ENCODE measurements around the gene ASAP2. TPM values are rescaled to one million over a fixed set of nuclear protein-coding genes. Genes with fewer than 3 reads are reported as not detected.

Gene ASAP2
- total RNA-seq, 1 experiment from 2014 or later = 60.3 TPM

- Histone ChIP-seq H3K9me3 (ENCODE audit: insufficient read depth, low read depth) (no peaks in the 10 kb centered on the region), H3K27ac (no peak overlapping the region), H3K4me2 (no peak overlapping the region), H3K4me3 (no peak overlapping the region), H3K27me3 (ENCODE audit: insufficient read depth, low read depth) (no peaks in the 10 kb centered on the region), H2AFZ (no peak overlapping the region), H4K20me1 (ENCODE audit: insufficient read depth) (0 out of 2 replicates have a peak, but pooled peaks cover 3% of the 10 kb centered on the region), H3K9me2 (ENCODE audit: insufficient read depth) (no peaks in the 10 kb centered on the region), H3K79me2 (ENCODE audit: low read depth) (no peaks in the 10 kb centered on the region), H3K36me3 (ENCODE audit: low read depth) (peaks cover 59% of the 10 kb centered on the region), H3F3A (ENCODE audit: insufficient read depth, low read depth) (peaks cover 20% of the 10 kb centered on the region), H3K4me1 (replicated peaks; ENCODE audit: insufficient read depth) (no peaks in the 10 kb centered on the region)
- no TSS peak for BruUV-seq (replicated peaks)
- TF ChIP-seq EZH2 (IDR thresholded peaks at IDR 0.05; ENCODE audit: low read depth) (no peak), CTCF (conservative IDR thresholded peaks at IDR 0.05) (no peak)
- ChIA-PET CTCF (no interaction called here), POLR2A (ENCODE audit: unreplicated experiment) (no interaction called here)
- no peak for DNase-seq
- intact Hi-C loops (cut with micrococcal nuclease; ENCODE audit: unreplicated experiment) = no loop called here
Measured at GRCh38 chr2:9360110-9360509, 153.5 kb downstream of the ASAP2 start.

GRCh38 chr2:9360701-9361100 lies 154.1 kb downstream of the ASAP2 start:
- Histone ChIP-seq H3F3A (ENCODE audit: insufficient read depth, low read depth) (peaks cover 26% of the 10 kb centered on the region), H3K9me2 (ENCODE audit: insufficient read depth) (no peaks in the 10 kb centered on the region), H3K79me2 (ENCODE audit: low read depth) (no peaks in the 10 kb centered on the region), H3K27ac (no peak overlapping the region), H3K4me2 (no peak overlapping the region), H2AFZ (no peak overlapping the region), H3K4me3 (no peak overlapping the region), H4K20me1 (ENCODE audit: insufficient read depth) (0 out of 2 replicates have a peak, but pooled peaks cover 3% of the 10 kb centered on the region), H3K9me3 (ENCODE audit: insufficient read depth, low read depth) (no peaks in the 10 kb centered on the region), H3K4me1 (replicated peaks; ENCODE audit: insufficient read depth) (no peaks in the 10 kb centered on the region), H3K36me3 (ENCODE audit: low read depth) (peaks cover 62% of the 10 kb centered on the region), H3K27me3 (ENCODE audit: insufficient read depth, low read depth) (no peaks in the 10 kb centered on the region)
- TF ChIP-seq CTCF (conservative IDR thresholded peaks at IDR 0.05) = no peak
- no peak for TF ChIP-seq EZH2 (IDR thresholded peaks at IDR 0.05; ENCODE audit: low read depth)
- ChIA-PET CTCF (no interaction called here), POLR2A (ENCODE audit: unreplicated experiment) (no interaction called here)
- no peak for DNase-seq
- BruUV-seq (replicated peaks) = no TSS peak
- intact Hi-C loops (cut with micrococcal nuclease; ENCODE audit: unreplicated experiment) = no loop called here

GRCh38 chr2:9364373-9364772 lies 157.8 kb downstream of the ASAP2 start:
- BruUV-seq (replicated peaks) = no TSS peak
- POLR2A ChIA-PET (ENCODE audit: unreplicated experiment) = no interaction called here

More at GRCh38 chr2:9364373-9364772, 157.8 kb downstream of the ASAP2 start:
- CTCF ChIA-PET = interaction anchor here (0.6 kb wide), 3 partner anchors 71 to 232 kb away, joined by 3 to 5 read pairs (median 4); no protein-coding TSS in a partner anchor
- no peak for DNase-seq
- no peak overlapping the region for H2AFZ ChIP-seq
- intact Hi-C loops (cut with micrococcal nuclease; ENCODE audit: unreplicated experiment) = no loop called here
- no peaks in the 10 kb centered on the region for H3K27me3 ChIP-seq (ENCODE audit: insufficient read depth, low read depth)
- no peaks in the 10 kb centered on the region for H3K9me2 ChIP-seq (ENCODE audit: insufficient read depth)
- H4K20me1 ChIP-seq (ENCODE audit: insufficient read depth) = 0 out of 2 replicates have a peak, but pooled peaks cover 3% of the 10 kb centered on the region
- TF ChIP-seq CTCF (conservative IDR thresholded peaks at IDR 0.05) = no peak
- TF ChIP-seq EZH2 (IDR thresholded peaks at IDR 0.05; ENCODE audit: low read depth) = no peak
- no peaks in the 10 kb centered on the region for H3K4me1 ChIP-seq (replicated peaks; ENCODE audit: insufficient read depth)
- no peak overlapping the region for H3K4me2 ChIP-seq
- no peaks in the 10 kb centered on the region for H3K79me2 ChIP-seq (ENCODE audit: low read depth)
- H3K27ac ChIP-seq = no peak overlapping the region
- no peak overlapping the region for H3K4me3 ChIP-seq
- no peaks in the 10 kb centered on the region for H3K9me3 ChIP-seq (ENCODE audit: insufficient read depth, low read depth)
- peaks cover 29% of the 10 kb centered on the region; the same call in 1 of the 2 replicates for H3F3A ChIP-seq (ENCODE audit: insufficient read depth, low read depth)
- peaks cover 51% of the 10 kb centered on the region for H3K36me3 ChIP-seq (ENCODE audit: low read depth)

Measured in PC-9 (cell line).